ENCODE results near the gene PCARE.

Gene PCARE

GRCh38 chr2:29017716-29018435 lies 56.4 kb downstream of the PCARE start:
- ChIA-PET CTCF (interaction anchor here (1.4 kb wide), 1 partner anchor 17 kb away, joined by 5 read pairs; no protein-coding TSS in a partner anchor), POLR2A (interaction anchor here (0.7 kb wide), 1 partner anchor 47 kb away, joined by 3 read pairs; no protein-coding TSS in a partner anchor)
- TF ChIP-seq, protein P1, sequence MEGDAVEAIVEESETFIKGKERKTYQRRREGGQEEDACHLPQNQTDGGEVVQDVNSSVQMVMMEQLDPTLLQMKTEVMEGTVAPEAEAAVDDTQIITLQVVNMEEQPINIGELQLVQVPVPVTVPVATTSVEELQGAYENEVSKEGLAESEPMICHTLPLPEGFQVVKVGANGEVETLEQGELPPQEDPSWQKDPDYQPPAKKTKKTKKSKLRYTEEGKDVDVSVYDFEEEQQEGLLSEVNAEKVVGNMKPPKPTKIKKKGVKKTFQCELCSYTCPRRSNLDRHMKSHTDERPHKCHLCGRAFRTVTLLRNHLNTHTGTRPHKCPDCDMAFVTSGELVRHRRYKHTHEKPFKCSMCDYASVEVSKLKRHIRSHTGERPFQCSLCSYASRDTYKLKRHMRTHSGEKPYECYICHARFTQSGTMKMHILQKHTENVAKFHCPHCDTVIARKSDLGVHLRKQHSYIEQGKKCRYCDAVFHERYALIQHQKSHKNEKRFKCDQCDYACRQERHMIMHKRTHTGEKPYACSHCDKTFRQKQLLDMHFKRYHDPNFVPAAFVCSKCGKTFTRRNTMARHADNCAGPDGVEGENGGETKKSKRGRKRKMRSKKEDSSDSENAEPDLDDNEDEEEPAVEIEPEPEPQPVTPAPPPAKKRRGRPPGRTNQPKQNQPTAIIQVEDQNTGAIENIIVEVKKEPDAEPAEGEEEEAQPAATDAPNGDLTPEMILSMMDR (IDR thresholded peaks at IDR 0.05; ENCODE audit: control extremely low read depth, extremely low read depth, low read depth, missing control alignments), result no peak
- no peak for DNase-seq (ENCODE audit: extremely low spot score)

GRCh38 chr2:29016504-29016903 lies 57.8 kb downstream of the PCARE start:
- ChIA-PET CTCF (interaction anchor here (0.7 to 1.4 kb wide), 2 partner anchors 15 to 35 kb away, joined by 3 to 5 read pairs; no protein-coding TSS in a partner anchor), POLR2A (no interaction called here)
- DNase-seq (ENCODE audit: extremely low spot score), result no peak
- TF ChIP-seq, protein P1 (IDR thresholded peaks at IDR 0.05; ENCODE audit: control extremely low read depth, extremely low read depth, low read depth, missing control alignments), result no peak

DNA sequence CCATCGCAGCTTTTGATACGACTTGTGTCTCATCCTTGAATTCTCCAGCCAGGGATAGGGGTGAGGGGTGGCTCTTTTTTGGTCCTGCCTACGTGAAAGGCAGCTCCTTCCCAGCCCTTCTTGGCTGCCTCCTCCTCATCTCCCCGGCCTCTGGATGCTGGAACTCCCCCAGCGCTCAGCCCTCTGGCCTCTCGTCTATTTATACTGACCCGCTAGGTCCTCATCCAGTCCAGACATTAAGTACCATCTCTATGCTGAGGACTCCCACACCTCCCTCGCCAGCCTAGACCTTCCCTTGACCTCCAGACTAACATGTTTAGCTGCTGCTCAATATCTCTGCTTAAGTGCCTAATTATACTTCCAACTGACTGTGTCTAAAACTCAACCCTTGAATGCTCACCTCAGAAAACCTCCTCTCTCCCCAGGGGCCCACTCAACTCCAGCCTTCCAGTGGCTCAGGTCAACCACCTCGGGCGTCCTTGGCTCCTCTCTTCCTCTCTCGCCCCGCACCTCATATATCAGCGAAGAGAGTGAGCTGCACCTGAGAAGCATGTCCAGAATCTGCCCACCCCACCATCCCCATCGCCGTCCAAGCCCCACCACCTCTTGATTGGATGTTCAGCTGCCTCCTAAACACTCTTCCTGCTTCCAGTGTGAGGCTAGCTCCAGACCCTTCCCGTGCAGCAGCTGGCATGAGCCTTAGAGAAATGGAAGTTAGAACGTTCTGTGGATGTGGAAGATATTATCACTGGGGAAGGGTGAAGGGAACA lies 58.4 kb downstream of the PCARE start:
- TF ChIP-seq, protein P1 (IDR thresholded peaks at IDR 0.05; ENCODE audit: control extremely low read depth, extremely low read depth, low read depth, missing control alignments), result no peak
- ChIA-PET POLR2A (no interaction called here), CTCF (interaction anchor here (0.7 to 1.4 kb wide), 3 partner anchors 11 to 34 kb away, joined by 3 to 5 read pairs (median 3); no protein-coding TSS in a partner anchor)
- DNase-seq (ENCODE audit: extremely low spot score), result no peak

DNA sequence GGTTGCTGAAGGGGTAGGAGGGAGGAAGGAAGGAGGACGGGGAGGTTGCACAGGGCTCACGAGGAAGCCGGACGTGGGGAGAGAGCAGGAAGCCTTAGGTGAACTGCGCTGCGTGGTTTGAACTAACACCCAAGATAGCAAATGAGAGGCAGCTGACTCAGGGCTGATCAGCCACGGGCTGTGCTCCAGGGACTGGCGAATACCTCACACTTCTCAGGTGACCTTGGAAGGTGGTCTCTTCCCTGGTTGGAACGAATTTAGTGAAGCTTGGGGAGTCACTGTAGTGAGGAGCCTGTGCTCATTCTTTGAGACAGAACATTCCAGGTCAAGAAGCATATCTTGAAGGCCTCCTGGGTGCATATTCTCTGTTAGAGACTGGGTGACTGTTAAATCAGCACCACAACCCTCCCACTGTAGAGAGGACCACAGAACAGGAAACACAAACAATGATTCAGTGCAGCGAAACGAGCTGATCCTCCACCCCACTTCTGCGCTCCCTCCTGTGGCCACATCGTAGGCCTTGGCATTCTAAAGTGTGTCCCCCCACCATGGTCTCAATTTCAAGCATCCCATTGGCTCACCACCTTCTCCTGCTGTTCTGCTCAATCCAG lies 59.4 kb downstream of the PCARE start:
- TF ChIP-seq, protein P1 (IDR thresholded peaks at IDR 0.05; ENCODE audit: control extremely low read depth, extremely low read depth, low read depth, missing control alignments), result no peak
- DNase-seq (ENCODE audit: extremely low spot score), result peak; percentile 52
- POLR2A ChIA-PET, result no interaction called here
- CTCF ChIA-PET, result interaction anchor here (1.0 kb wide), 1 partner anchor 12 kb away, joined by 3 read pairs; no protein-coding TSS in a partner anchor

GRCh38 chr2:29014331-29014730 lies 60.0 kb downstream of the PCARE start:
- ChIA-PET POLR2A (no interaction called here), CTCF (no interaction called here)
- TF ChIP-seq, protein P1 (IDR thresholded peaks at IDR 0.05; ENCODE audit: control extremely low read depth, extremely low read depth, low read depth, missing control alignments), result no peak
- no peak for DNase-seq (ENCODE audit: extremely low spot score)

DNA sequence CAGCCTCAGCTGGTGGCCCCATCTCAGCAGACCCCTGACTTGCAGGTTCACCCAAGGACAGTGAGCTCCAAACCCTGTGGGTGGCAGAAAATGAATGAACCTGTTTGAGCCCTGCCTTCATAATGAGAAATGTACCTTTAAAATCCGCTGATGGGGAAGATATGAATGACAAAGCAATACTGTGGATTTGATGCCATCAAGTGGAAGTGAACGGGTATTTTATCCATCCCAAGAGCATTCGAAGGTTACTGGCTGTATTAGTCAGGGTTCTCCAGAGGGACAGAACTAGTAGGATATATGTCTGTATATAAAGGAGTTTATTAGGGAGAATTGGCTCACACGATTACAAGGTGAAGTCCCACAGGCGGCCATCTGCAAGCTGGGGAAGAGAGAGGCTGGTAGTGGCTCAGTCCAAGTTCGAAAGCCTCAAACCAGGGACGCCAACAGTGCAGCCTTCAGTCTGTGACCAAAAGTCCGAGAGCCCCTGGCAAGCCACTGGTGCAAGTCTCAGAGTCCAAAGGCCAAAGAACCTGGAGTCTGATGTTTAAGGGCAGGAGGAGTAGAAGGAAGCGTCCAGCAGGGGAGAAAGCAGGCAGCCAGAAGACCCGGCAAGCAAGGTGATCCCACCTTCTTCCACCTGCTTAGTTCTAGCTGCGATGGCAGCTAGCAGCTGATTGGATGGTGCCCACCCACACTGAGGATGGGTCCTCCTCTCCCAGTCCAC lies 61.1 kb downstream of the PCARE start:
- ChIA-PET POLR2A (no interaction called here), CTCF (interaction anchor here (0.9 to 1.3 kb wide), 2 partner anchors 14 to 54 kb away, joined by 3 read pairs; no protein-coding TSS in a partner anchor)
- DNase-seq (ENCODE audit: extremely low spot score), result no peak
- TF ChIP-seq, protein P1 (IDR thresholded peaks at IDR 0.05; ENCODE audit: control extremely low read depth, extremely low read depth, low read depth, missing control alignments), result no peak

Measured in GM10248 (cell line).